ENCODE results near the gene KCNH8.

KCNH8 gene

DNA sequence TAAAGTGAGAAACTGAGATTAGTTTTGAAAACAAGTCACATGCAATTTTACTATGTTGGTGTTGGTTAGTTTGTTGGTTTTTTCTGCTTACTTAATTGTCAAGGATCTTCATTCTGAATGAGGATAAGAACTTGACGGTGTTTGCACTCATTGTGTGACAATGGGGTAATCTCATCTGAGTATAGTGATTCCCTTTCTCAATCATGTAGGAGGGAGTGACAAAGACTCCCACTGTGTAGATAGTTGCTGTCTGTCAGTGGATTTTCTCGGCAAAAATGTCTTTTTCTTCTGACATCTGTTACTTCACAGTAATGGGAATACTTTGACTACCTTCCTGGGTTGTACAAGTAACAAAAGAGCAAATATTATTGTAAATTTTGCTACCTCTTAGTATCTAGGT lies 23.5 kb downstream of the KCNH8 start:
- no peak for TF ChIP-seq CTCF (IDR thresholded peaks at IDR 0.05)
- no peak overlapping the region for H3K9ac ChIP-seq
- no peaks in the 10 kb centered on the region for H3K27me3 ChIP-seq (ENCODE audit: control insufficient read depth, insufficient read depth, low read length)
- peaks cover 3% of the 10 kb centered on the region for H3K79me2 ChIP-seq
- H3K4me3 ChIP-seq (ENCODE audit: low read depth, low read length), result no peak overlapping the region
- no peak overlapping the region for H3K27ac ChIP-seq
- no peaks in the 10 kb centered on the region for H3K4me1 ChIP-seq
- no peaks in the 10 kb centered on the region for H3K9me3 ChIP-seq (ENCODE audit: control insufficient read depth, low read length)
- H3K4me2 ChIP-seq (ENCODE audit: low read length), result no peak overlapping the region
- H3K36me3 ChIP-seq (ENCODE audit: control insufficient read depth, insufficient read depth, low read length), result no peaks in the 10 kb centered on the region
- no peak overlapping the region for H2AFZ ChIP-seq

DNA sequence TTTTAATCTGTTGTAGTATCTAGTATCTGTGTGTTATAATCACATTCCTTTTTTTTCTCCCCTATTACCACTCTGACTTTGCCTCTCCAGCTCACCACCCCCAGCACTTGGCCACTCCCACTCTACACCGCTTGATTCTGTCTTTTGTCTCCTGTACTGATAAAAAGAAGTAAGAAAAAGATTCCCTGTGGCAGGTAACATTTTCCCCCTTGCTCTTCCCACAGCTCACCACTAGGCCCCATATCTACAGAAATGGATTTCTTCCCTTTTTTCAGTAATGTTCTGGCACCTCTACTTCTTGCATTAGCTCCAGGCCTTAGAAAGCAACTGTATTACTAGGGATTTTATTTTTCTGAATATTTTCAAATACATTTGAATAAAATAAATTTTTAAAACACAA lies 25.6 kb downstream of the KCNH8 start:
- H3K9me3 ChIP-seq (ENCODE audit: control insufficient read depth, low read length), result no peaks in the 10 kb centered on the region
- no peak for TF ChIP-seq CTCF (IDR thresholded peaks at IDR 0.05)

GRCh38 chr3:19183584-19183983 lies 35.3 kb downstream of the KCNH8 start:
- no peak overlapping the region for H2AFZ ChIP-seq
- no peak for TF ChIP-seq CTCF (IDR thresholded peaks at IDR 0.05)

More for the DNA sequence above, 25.6 kb downstream of the KCNH8 start:
- no peaks in the 10 kb centered on the region for H3K27me3 ChIP-seq (ENCODE audit: control insufficient read depth, insufficient read depth, low read length)
- H3K27ac ChIP-seq, result no peak overlapping the region
- H3K4me2 ChIP-seq (ENCODE audit: low read length), result no peak overlapping the region
- no peak overlapping the region for H3K9ac ChIP-seq
- H3K4me3 ChIP-seq (ENCODE audit: low read depth, low read length), result no peak overlapping the region
- no peaks in the 10 kb centered on the region for H3K4me1 ChIP-seq
- no peaks in the 10 kb centered on the region for H3K36me3 ChIP-seq (ENCODE audit: control insufficient read depth, insufficient read depth, low read length)
- peaks cover 3% of the 10 kb centered on the region for H3K79me2 ChIP-seq
- H2AFZ ChIP-seq, result no peak overlapping the region

DNA sequence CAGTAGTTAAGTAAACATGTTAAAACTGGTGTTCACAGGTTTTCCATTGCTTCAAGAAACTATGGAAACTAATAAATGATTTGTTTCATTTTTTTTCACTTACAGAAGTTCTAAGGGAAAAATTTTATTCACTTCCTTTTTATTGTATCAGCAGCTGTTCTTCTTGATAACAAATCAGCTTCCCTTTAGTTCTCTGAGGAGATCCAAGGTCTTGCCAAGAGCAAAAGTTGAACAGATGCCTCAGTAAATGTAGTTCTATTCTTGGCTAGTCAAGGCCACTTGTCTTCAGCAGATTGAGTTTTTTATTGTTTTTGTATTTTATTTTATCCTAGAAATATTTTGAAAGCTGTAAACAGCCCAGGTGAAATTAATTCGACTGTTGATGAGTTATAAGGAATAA lies 41.8 kb downstream of the KCNH8 start:
- no peak overlapping the region for H3K27ac ChIP-seq
- TF ChIP-seq CTCF (IDR thresholded peaks at IDR 0.05), result no peak
- no peak overlapping the region for H2AFZ ChIP-seq
- peaks cover 2% of the 10 kb centered on the region for H3K4me1 ChIP-seq
- H3K79me2 ChIP-seq, result no peaks in the 10 kb centered on the region
- H3K4me3 ChIP-seq (ENCODE audit: low read depth, low read length), result no peak overlapping the region
- no peak overlapping the region for H3K4me2 ChIP-seq (ENCODE audit: low read length)
- no peaks in the 10 kb centered on the region for H3K27me3 ChIP-seq (ENCODE audit: control insufficient read depth, insufficient read depth, low read length)
- no peaks in the 10 kb centered on the region for H3K9me3 ChIP-seq (ENCODE audit: control insufficient read depth, low read length)
- H3K9ac ChIP-seq, result no peak overlapping the region
- no peaks in the 10 kb centered on the region for H3K36me3 ChIP-seq (ENCODE audit: control insufficient read depth, insufficient read depth, low read length)

More at GRCh38 chr3:19183584-19183983, 35.3 kb downstream of the KCNH8 start:
- Histone ChIP-seq H3K4me2 (ENCODE audit: low read length) (no peak overlapping the region), H3K4me1 (no peaks in the 10 kb centered on the region), H3K9me3 (ENCODE audit: control insufficient read depth, low read length) (no peaks in the 10 kb centered on the region), H3K4me3 (ENCODE audit: low read depth, low read length) (no peak overlapping the region), H3K27ac (no peak overlapping the region), H3K36me3 (ENCODE audit: control insufficient read depth, insufficient read depth, low read length) (no peaks in the 10 kb centered on the region), H3K9ac (no peak overlapping the region), H3K27me3 (ENCODE audit: control insufficient read depth, insufficient read depth, low read length) (no peaks in the 10 kb centered on the region), H3K79me2 (no peaks in the 10 kb centered on the region)

- H3K9me3 ChIP-seq (ENCODE audit: control insufficient read depth, low read length), result no peaks in the 10 kb centered on the region
- H3K79me2 ChIP-seq, result no peaks in the 10 kb centered on the region
- H3K4me1 ChIP-seq, result peaks cover 2% of the 10 kb centered on the region
- H3K27me3 ChIP-seq (ENCODE audit: control insufficient read depth, insufficient read depth, low read length), result no peaks in the 10 kb centered on the region
- H3K9ac ChIP-seq, result no peak overlapping the region
- H3K27ac ChIP-seq, result no peak overlapping the region
- H3K4me3 ChIP-seq (ENCODE audit: low read depth, low read length), result no peak overlapping the region
- no peaks in the 10 kb centered on the region for H3K36me3 ChIP-seq (ENCODE audit: control insufficient read depth, insufficient read depth, low read length)
- no peak for TF ChIP-seq CTCF (IDR thresholded peaks at IDR 0.05)
- no peak overlapping the region for H2AFZ ChIP-seq
- no peak overlapping the region for H3K4me2 ChIP-seq (ENCODE audit: low read length)
Observed at GRCh38 chr3:19190602-19191001, 42.3 kb downstream of the KCNH8 start.

Data from parathyroid adenoma (tissue), 2 donors.